Tibial nerve (tissue), 4 donors: ENCODE measurements around the gene GRM4. TPM values are rescaled to one million over a fixed set of nuclear protein-coding genes. Genes with fewer than 3 reads are reported as not detected.

Experiments
- DNase-seq, 2 donors: peaks; one replicate each; pipeline ENCODE4 v3.0.0-alpha.2; 2019; ENCODE audit warnings: low spot score in 2 of 2
- H3K27ac ChIP-seq, 4 donors: fragments of 200-600 bp; sonication (generic) in 3 of 4; one replicate each; pipeline ENCODE4 v1.5.1; 2017 to 2019; ENCODE audit warnings: mild to moderate bottlenecking in 1 of 4
- H3K27me3 ChIP-seq, 2 donors: fragments of 200-600 bp; sonication (generic) in 1 of 2; one replicate each; pipeline versions ENCODE4 v1.5.1 to v1.6.0; 2017 to 2019
- H3K36me3 ChIP-seq, 3 donors: fragments of 200-600 bp; sonication (generic); one replicate each; pipeline ENCODE4 v1.5.1; 2018 to 2019
- H3K4me1 ChIP-seq, 4 donors: fragments of 200-600 bp; sonication (generic) in 3 of 4; one replicate each; pipeline ENCODE4 v1.5.1; 2017 to 2019
- H3K4me3 ChIP-seq, 4 donors: fragments of 200-600 bp; sonication (generic) in 3 of 4; one replicate each; pipeline ENCODE4 v1.5.1; 2017 to 2019; ENCODE audit warnings: mild to moderate bottlenecking in 1 of 4, moderate library complexity in 1 of 4
- H3K9me3 ChIP-seq, 4 donors: fragments of 200-600 bp; sonication (generic) in 3 of 4; one replicate each; pipeline ENCODE4 v1.5.1; 2017 to 2019
- CTCF ChIP-seq, 5 experiments: fragments of 200-600 bp in 3 of 5; fragments of 450-650 bp in 2 of 5; sonication (generic) in 3 of 5; IDR thresholded peaks; one replicate each; pipeline ENCODE4 v1.5.1; 2016 to 2019; ENCODE audit warnings: antibody characterized with exemption in 5 of 5, mild to moderate bottlenecking in 3 of 5, moderate library complexity in 2 of 5
- EP300 ChIP-seq, 2 donors: sonication (generic); formaldehyde crosslinking; IDR thresholded peaks; one replicate each; pipeline ENCODE4 v1.6.1; 2017; ENCODE audit warnings: antibody characterized with exemption in 2 of 2, mild to moderate bottlenecking in 1 of 2
- POLR2A ChIP-seq, 2 donors: fragments of 450-650 bp; IDR thresholded peaks; one replicate each; pipeline ENCODE4 v1.6.1; 2017; ENCODE audit warnings: antibody characterized with exemption in 2 of 2, mild to moderate bottlenecking in 2 of 2, moderate library complexity in 2 of 2
- WGBS, 2 donors: methylation state at CpG; one replicate each; pipeline ENCODE4 v1.1.5; 2018; 5-methylcytosine and 5-hydroxymethylcytosine counted together
- total RNA-seq, 4 donors: library from RNA; depleted of rRNA; stranded (reverse); fragments of >200 nt; gene quantifications; one replicate each; pipeline ENCODE4 v1.1.0, GENCODE V29; 2016

GRM4 gene
- total RNA-seq, 4 donors from 2014 or later: not detected

DNA sequence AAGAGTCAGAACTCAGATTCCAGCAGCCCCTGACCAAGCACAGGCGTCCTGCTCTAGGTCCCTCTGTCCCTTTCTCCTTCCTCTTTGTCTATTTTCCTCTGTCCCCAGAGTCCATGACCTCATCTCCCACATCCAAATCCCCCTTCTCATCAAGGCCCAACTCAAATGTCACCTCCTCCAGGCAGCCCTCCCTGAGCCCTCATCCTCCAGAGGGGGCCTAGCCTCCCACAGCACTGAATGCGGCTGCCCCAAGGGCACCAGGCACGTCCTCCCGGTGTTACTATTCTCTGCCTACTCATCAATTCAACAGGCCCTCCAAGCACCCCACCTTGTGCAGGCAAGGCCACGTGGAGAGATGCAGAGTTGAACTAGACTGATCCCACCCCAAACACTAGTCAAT, 49.7 kb downstream of the GRM4 start:
- peaks cover 0 to 5% (median 0%) of the 10 kb centered on the region in 4 donors for H3K9me3 ChIP-seq
- DNase-seq: no peak
- no peak overlapping the region for H3K4me3 ChIP-seq
- H3K36me3 ChIP-seq: no peaks in the 10 kb centered on the region
- H3K27ac ChIP-seq: no peak overlapping the region
- peaks cover 0 to 52% of the 10 kb centered on the region in 2 donors for H3K27me3 ChIP-seq
- 39 to 51% methylated on average over 5 of the region's 5 CpGs for WGBS, 2 donors
- TF ChIP-seq CTCF (IDR thresholded peaks at IDR 0.05) (no peak), POLR2A (IDR thresholded peaks at IDR 0.05) (no peak), EP300 (IDR thresholded peaks at IDR 0.05) (no peak)
- H3K4me1 ChIP-seq: no peaks in the 10 kb centered on the region

- no peak overlapping the region for H3K4me3 ChIP-seq
- no peak overlapping the region for H3K27ac ChIP-seq
- no peak for DNase-seq
- WGBS, 2 donors: 46 to 49% methylated on average over 10 of the region's 10 CpGs
- H3K4me1 ChIP-seq: no peaks in the 10 kb centered on the region
- H3K36me3 ChIP-seq: no peaks in the 10 kb centered on the region
- TF ChIP-seq POLR2A (IDR thresholded peaks at IDR 0.05): no peak
- peaks cover 0 to 5% (median 0%) of the 10 kb centered on the region in 4 donors for H3K9me3 ChIP-seq
- peaks cover 0 to 52% of the 10 kb centered on the region in 2 donors for H3K27me3 ChIP-seq
Measured at GRCh38 chr6:34095741-34096140, 50.1 kb downstream of the GRM4 start.

- H3K36me3 ChIP-seq: no peaks in the 10 kb centered on the region
- no peak overlapping the region for H3K4me3 ChIP-seq
- peaks cover 0 to 52% of the 10 kb centered on the region in 2 donors for H3K27me3 ChIP-seq
- H3K27ac ChIP-seq: no peak overlapping the region
- peaks cover 0 to 5% (median 0%) of the 10 kb centered on the region in 4 donors for H3K9me3 ChIP-seq
- no peak for TF ChIP-seq CTCF (IDR thresholded peaks at IDR 0.05)
- no peak for TF ChIP-seq POLR2A (IDR thresholded peaks at IDR 0.05)
- TF ChIP-seq EP300 (IDR thresholded peaks at IDR 0.05): no peak
- WGBS, 2 donors: 71 to 79% methylated on average over 6 to 7 of the region's 7 CpGs
- H3K4me1 ChIP-seq: no peaks in the 10 kb centered on the region
- DNase-seq: no peak
Measured at GRCh38 chr6:34095136-34095505, 50.8 kb downstream of the GRM4 start.

- peaks cover 0 to 5% (median 0%) of the 10 kb centered on the region in 4 donors for H3K9me3 ChIP-seq
- 26 to 30% methylated on average over 9 to 12 of the region's 12 CpGs for WGBS, 2 donors
- no peak overlapping the region for H3K27ac ChIP-seq
- no peak for TF ChIP-seq POLR2A (IDR thresholded peaks at IDR 0.05)
- TF ChIP-seq EP300 (IDR thresholded peaks at IDR 0.05): no peak
- no peak for TF ChIP-seq CTCF (IDR thresholded peaks at IDR 0.05)
- no peaks in the 10 kb centered on the region for H3K36me3 ChIP-seq
- H3K4me1 ChIP-seq: no peaks in the 10 kb centered on the region
- H3K4me3 ChIP-seq: no peak overlapping the region
- peaks cover 0 to 52% of the 10 kb centered on the region in 2 donors for H3K27me3 ChIP-seq
- no peak for DNase-seq
Measured at GRCh38 chr6:34094474-34095135, 51.3 kb downstream of the GRM4 start.

GRCh38 chr6:34093854-34094430, 51.9 kb downstream of the GRM4 start:
- no peaks in the 10 kb centered on the region for H3K36me3 ChIP-seq
- H3K27me3 ChIP-seq: peaks cover 0 to 51% of the 10 kb centered on the region in 2 donors
- no peak overlapping the region for H3K27ac ChIP-seq
- no peak for DNase-seq
- H3K9me3 ChIP-seq: peaks cover 0 to 5% (median 0%) of the 10 kb centered on the region in 4 donors
- H3K4me1 ChIP-seq: no peaks in the 10 kb centered on the region
- 25 to 26% methylated on average over 4 of the region's 4 CpGs for WGBS, 2 donors
- H3K4me3 ChIP-seq: no peak overlapping the region
- no peak for TF ChIP-seq CTCF (IDR thresholded peaks at IDR 0.05)
- TF ChIP-seq POLR2A (IDR thresholded peaks at IDR 0.05): no peak
- TF ChIP-seq EP300 (IDR thresholded peaks at IDR 0.05): no peak
